Stomach (tissue), 9 donors: ENCODE data around the gene TBX5. TPM values are rescaled to one million over a fixed set of nuclear protein-coding genes. Genes with fewer than 3 reads are reported as not detected.

Experiments
- DNase-seq, 2 donors: peaks; one replicate each; pipeline versions ENCODE4 v3.0.0 to v3.0.0-alpha.2; 2013 to 2019
- H3K27ac ChIP-seq, 5 donors: fragments of 200-600 bp in 4 of 5; sonication (generic) in 4 of 5; one replicate each; pipeline ENCODE4 v1.5.1; 2013 to 2019; ENCODE audit warnings: mild to moderate bottlenecking in 1 of 5, moderate library complexity in 1 of 5
- H3K27me3 ChIP-seq, 3 donors: fragments of 200-600 bp; sonication (generic); one replicate each; pipeline ENCODE4 v1.5.1; 2017 to 2019; ENCODE audit warnings: mixed run types in 1 of 3
- H3K36me3 ChIP-seq, 4 donors: fragments of 200-600 bp; sonication (generic); 1 replicate in 3 of 4; 2 replicates in 1 of 4; pipeline ENCODE4 v1.5.1; 2016 to 2019
- H3K4me1 ChIP-seq, 4 donors: fragments of 200-600 bp; sonication (generic); one replicate each; pipeline ENCODE4 v1.5.1; 2016 to 2019
- H3K4me3 ChIP-seq, 4 donors: fragments of 200-600 bp; sonication (generic) in 3 of 4; one replicate each; pipeline ENCODE4 v1.5.1; 2016 to 2019; ENCODE audit warnings: mild to moderate bottlenecking in 1 of 4
- H3K9me3 ChIP-seq, 4 donors: fragments of 200-600 bp; sonication (generic); one replicate each; pipeline ENCODE4 v1.5.1; 2016 to 2019
- CTCF ChIP-seq, 7 experiments: fragments of 450-650 bp in 4 of 7; fragments of 200-600 bp in 3 of 7; sonication (generic) in 3 of 7; IDR thresholded peaks; one replicate each; pipeline ENCODE4 v1.5.1; 2016 to 2019; ENCODE audit warnings: antibody characterized with exemption in 7 of 7, control low read depth in 2 of 7, mild to moderate bottlenecking in 1 of 7
- EP300 ChIP-seq: sonication (generic); formaldehyde crosslinking; IDR thresholded peaks from one replicate; pipeline ENCODE4 v1.6.1; 2017; ENCODE audit warnings: antibody characterized with exemption
- POLR2A ChIP-seq, 4 donors: fragments of 450-650 bp; IDR thresholded peaks; one replicate each; pipeline ENCODE4 v1.6.1; 2016; ENCODE audit warnings: antibody characterized with exemption in 4 of 4, control low read depth in 2 of 4, mild to moderate bottlenecking in 1 of 4, moderate library complexity in 1 of 4
- POLR2AphosphoS5 ChIP-seq, 3 donors: sonication (generic); formaldehyde crosslinking; IDR thresholded peaks; one replicate each; pipeline ENCODE4 v1.6.1; 2016; ENCODE audit warnings: antibody characterized with exemption in 3 of 3
- WGBS, 5 donors: extraction: QIAGEN DNeasy Blood & Tissue Kit in 3 of 5; methylation state at CpG; one replicate each; pipeline versions ENCODE4 v1.1.5 to v1.1.7; 2013 to 2018; 5-methylcytosine and 5-hydroxymethylcytosine counted together
- intact Hi-C: fragments of 100-400 bp; cut with DNase I; formaldehyde crosslinking; loops from one replicate; pipeline ENCODE4 v1.15.1; 2023; ENCODE audit warnings: low total_unique reads
- polyA plus RNA-seq, 3 donors: library from polyadenylated mRNA; stranded (reverse); fragments of 200-250 nt; gene quantifications; one replicate each; pipeline ENCODE4 v1.2.3, GENCODE V29; 2013
- total RNA-seq, 5 donors: library from RNA; depleted of rRNA; stranded (reverse); fragments of >200 nt; gene quantifications; one replicate each; pipeline versions ENCODE4 v1.1.0 to v1.2.3, GENCODE V29; 2014 to 2016
- donor health status: healthy with polysubstance abuse.
- donor health status: Bipolar disorder and iron deficiency.
- donor health status: healthy.

The TBX5 gene
- total and polyA plus RNA-seq, 8 donors: 0.35 TPM; not detected in 7

- H3K36me3 ChIP-seq: no peaks in the 10 kb centered on the region
- peaks cover 25 to 100% (median 79%) of the 10 kb centered on the region in 3 donors for H3K27me3 ChIP-seq
- WGBS, 5 donors: 4 to 10% (median 5%) methylated on average over 3 to 23 of the region's 23 CpGs
- no peak overlapping the region for H3K27ac ChIP-seq
- no peak overlapping the region for H3K4me3 ChIP-seq
- peaks cover 0 to 16% (median 10%) of the 10 kb centered on the region in 4 donors for H3K9me3 ChIP-seq
- no peak for DNase-seq
- intact Hi-C loops: no loop called here
- TF ChIP-seq CTCF (IDR thresholded peaks at IDR 0.05): no peak
- TF ChIP-seq POLR2A (IDR thresholded peaks at IDR 0.05): no peak
- no peak for TF ChIP-seq POLR2AphosphoS5 (IDR thresholded peaks at IDR 0.05)
- TF ChIP-seq EP300: no peak
- peaks cover 0 to 43% (median 0%) of the 10 kb centered on the region in 4 donors for H3K4me1 ChIP-seq
These were observed 35.1 kb upstream of the TBX5 start for GRCh38 chr12:114441039-114441383.

- H3K36me3 ChIP-seq: no peaks in the 10 kb centered on the region
- no peak overlapping the region for H3K4me3 ChIP-seq
- H3K9me3 ChIP-seq: peaks cover 0 to 16% (median 11%) of the 10 kb centered on the region in 4 donors
- peaks cover 0 to 38% (median 0%) of the 10 kb centered on the region in 4 donors for H3K4me1 ChIP-seq
- H3K27me3 ChIP-seq: peaks cover 24 to 98% (median 73%) of the 10 kb centered on the region in 3 donors
- no peak for TF ChIP-seq CTCF (IDR thresholded peaks at IDR 0.05)
- no peak for TF ChIP-seq EP300
- TF ChIP-seq POLR2A (IDR thresholded peaks at IDR 0.05): no peak
- TF ChIP-seq POLR2AphosphoS5 (IDR thresholded peaks at IDR 0.05): no peak
- intact Hi-C loops: no loop called here
- WGBS, 5 donors: 3 to 7% (median 4%) methylated on average over 35 to 54 of the region's 54 CpGs
- DNase-seq: no peak
- no peak overlapping the region for H3K27ac ChIP-seq
These were observed 34.5 kb upstream of the TBX5 start for GRCh38 chr12:114440270-114441038.

GRCh38 chr12:114439817-114440216 is 33.9 kb upstream of the TBX5 start:
- H3K27me3 ChIP-seq: peaks cover 20 to 92% (median 67%) of the 10 kb centered on the region in 3 donors
- DNase-seq: no peak
- H3K36me3 ChIP-seq: no peaks in the 10 kb centered on the region
- 1 to 8% (median 3%) methylated on average over 19 of the region's 19 CpGs for WGBS, 5 donors
- intact Hi-C loops: no loop called here
- no peak overlapping the region for H3K27ac ChIP-seq
- peaks cover 0 to 16% (median 11%) of the 10 kb centered on the region in 4 donors for H3K9me3 ChIP-seq
- no peak overlapping the region for H3K4me3 ChIP-seq
- peaks cover 0 to 33% (median 0%) of the 10 kb centered on the region in 4 donors for H3K4me1 ChIP-seq
- no peak for TF ChIP-seq CTCF (IDR thresholded peaks at IDR 0.05)
- TF ChIP-seq POLR2A (IDR thresholded peaks at IDR 0.05): no peak
- no peak for TF ChIP-seq EP300
- no peak for TF ChIP-seq POLR2AphosphoS5 (IDR thresholded peaks at IDR 0.05)

GRCh38 chr12:114439261-114439683 is 33.3 kb upstream of the TBX5 start:
- WGBS, 5 donors: 4 to 7% (median 5%) methylated on average over 23 to 25 of the region's 25 CpGs
- Histone ChIP-seq H3K36me3 (no peaks in the 10 kb centered on the region), H3K9me3 (peaks cover 0 to 16% (median 11%) of the 10 kb centered on the region in 4 donors), H3K4me1 (peaks cover 0 to 27% (median 0%) of the 10 kb centered on the region in 4 donors), H3K4me3 (no peak overlapping the region), H3K27me3 (peaks cover 14 to 86% (median 61%) of the 10 kb centered on the region in 3 donors), H3K27ac (no peak overlapping the region)
- TF ChIP-seq EP300 (no peak), POLR2A (IDR thresholded peaks at IDR 0.05) (no peak), CTCF (IDR thresholded peaks at IDR 0.05) (no peak), POLR2AphosphoS5 (IDR thresholded peaks at IDR 0.05) (no peak)
- intact Hi-C loops: no loop called here
- no peak for DNase-seq
